H9 (cell line): ENCODE data around the gene SLFN5. TPM values are rescaled to one million over a fixed set of nuclear protein-coding genes. Genes with fewer than 3 reads are reported as not detected.

ENCODE experiments used
- DNase-seq: peaks from one replicate; pipeline ENCODE4 v3.0.0-alpha.2; 2017
- H2AFZ ChIP-seq: one replicate; pipeline ENCODE4 v1.6.1; 2013; ENCODE audit warnings: mild to moderate bottlenecking, low read length, control low read depth, moderate library complexity
- H2AK5ac ChIP-seq: 2 replicates; pipeline ENCODE4 v1.6.1; 2013; ENCODE audit warnings: low read length, control low read depth, mixed read lengths; ENCODE audit not compliant: insufficient read length
- H2BK120ac ChIP-seq: one replicate; pipeline ENCODE4 v1.6.1; 2013; ENCODE audit warnings: low read depth, mild to moderate bottlenecking, low read length, control low read depth, inconsistent platforms; ENCODE audit not compliant: poor library complexity, severe bottlenecking
- H2BK12ac ChIP-seq: 2 replicates; pipeline ENCODE4 v1.6.1; 2013; ENCODE audit warnings: low read length, control low read depth, mixed read lengths, low read depth; ENCODE audit not compliant: insufficient read length
- H2BK15ac ChIP-seq: 2 replicates; pipeline ENCODE4 v1.6.1; 2013; ENCODE audit warnings: low read depth, low read length, control low read depth
- H2BK20ac ChIP-seq: one replicate; pipeline ENCODE4 v1.6.1; 2013; ENCODE audit warnings: low read depth, mild to moderate bottlenecking, low read length, control low read depth, inconsistent platforms; ENCODE audit not compliant: poor library complexity, severe bottlenecking
- H2BK5ac ChIP-seq: 2 replicates; pipeline ENCODE4 v1.6.1; 2013; ENCODE audit warnings: low read length, control low read depth, mixed read lengths; ENCODE audit not compliant: insufficient read length
- H3K14ac ChIP-seq: 2 replicates; pipeline ENCODE4 v1.6.1; 2013; ENCODE audit warnings: low read length, control low read depth; ENCODE audit not compliant: insufficient read depth
- H3K18ac ChIP-seq: 2 replicates; pipeline ENCODE4 v1.6.1; 2013; ENCODE audit warnings: low read depth, mild to moderate bottlenecking, mixed read lengths, low read length, control low read depth; ENCODE audit not compliant: insufficient read length
- H3K23ac ChIP-seq: 2 replicates; pipeline ENCODE4 v1.6.1; 2013; ENCODE audit warnings: low read length, control low read depth, mixed read lengths, low read depth; ENCODE audit not compliant: insufficient read length
- H3K23me2 ChIP-seq: 2 replicates; pipeline ENCODE4 v1.6.1; 2013; ENCODE audit warnings: low read depth, mild to moderate bottlenecking, mixed read lengths, low read length, control low read depth; ENCODE audit not compliant: insufficient read length, poor library complexity, severe bottlenecking
- H3K27ac ChIP-seq: 2 replicates; pipeline ENCODE4 v1.5.1; 2013; ENCODE audit warnings: low read length, control low read depth, mixed read lengths, low read depth; ENCODE audit not compliant: insufficient read length
- H3K27me3 ChIP-seq: 2 replicates; pipeline ENCODE4 v1.6.1; 2013; ENCODE audit warnings: low read length, control low read depth, inconsistent platforms; ENCODE audit not compliant: insufficient read depth
- H3K4ac ChIP-seq: 2 replicates; pipeline ENCODE4 v1.6.1; 2013; ENCODE audit warnings: low read depth, mild to moderate bottlenecking, control low read depth, inconsistent platforms, low read length, moderate library complexity
- H3K4me1 ChIP-seq: 2 replicates; pipeline ENCODE4 v1.6.1; 2013; ENCODE audit warnings: low read length, control low read depth, inconsistent platforms; ENCODE audit not compliant: insufficient read depth
- H3K4me2 ChIP-seq: 2 replicates; pipeline ENCODE4 v1.6.1; 2013; ENCODE audit warnings: low read length, control low read depth, mixed read lengths; ENCODE audit not compliant: insufficient read length, insufficient read depth
- H3K56ac ChIP-seq: 2 replicates; pipeline ENCODE4 v1.6.1; 2013; ENCODE audit warnings: low read depth, mild to moderate bottlenecking, mixed read lengths, low read length, control low read depth; ENCODE audit not compliant: insufficient read length
- H3K79me1 ChIP-seq: 2 replicates; pipeline ENCODE4 v1.6.1; 2013; ENCODE audit warnings: low read depth, mild to moderate bottlenecking, moderate library complexity, low read length, control low read depth, inconsistent platforms; ENCODE audit not compliant: insufficient read depth, poor library complexity, severe bottlenecking
- H3K79me2 ChIP-seq: 2 replicates; pipeline ENCODE4 v1.6.1; 2013; ENCODE audit warnings: low read length, control low read depth, inconsistent platforms; ENCODE audit not compliant: insufficient read depth
- H3K9ac ChIP-seq: 2 replicates; pipeline ENCODE4 v1.6.1; 2013; ENCODE audit warnings: low read length, control low read depth, mixed read lengths; ENCODE audit not compliant: insufficient read length; ENCODE audit errors: extremely low read depth
- H3K9me3 ChIP-seq: one replicate; pipeline ENCODE4 v1.6.1; 2013; ENCODE audit warnings: low read depth, low read length, inconsistent platforms; ENCODE audit not compliant: control insufficient read depth
- H3T11ph ChIP-seq: one replicate; pipeline ENCODE4 v1.6.1; 2013; ENCODE audit warnings: mild to moderate bottlenecking, low read length, control low read depth, inconsistent platforms
- H4K20me1 ChIP-seq: one replicate; pipeline ENCODE4 v1.6.1; 2013; ENCODE audit not compliant: control insufficient read depth, insufficient read length, insufficient read depth
- H4K5ac ChIP-seq: 2 replicates; pipeline ENCODE4 v1.6.1; 2013; ENCODE audit warnings: low read depth, mild to moderate bottlenecking, mixed read lengths, low read length, control low read depth; ENCODE audit not compliant: insufficient read length
- H4K8ac ChIP-seq: replicated peaks from 2 replicates; pipeline ENCODE4 v1.6.1; 2013; ENCODE audit warnings: low read length, control low read depth, mixed read lengths, low read depth; ENCODE audit not compliant: insufficient read length
- H4K91ac ChIP-seq: 2 replicates; pipeline ENCODE4 v1.6.1; 2013; ENCODE audit warnings: low read depth, mild to moderate bottlenecking, moderate library complexity, mixed read lengths, low read length, control low read depth; ENCODE audit not compliant: insufficient read length
- H3K27ac Mint-ChIP-seq, 3 experiments: 2 replicates in 2 of 3; 3 replicates in 1 of 3; pipeline ENCODE4 v1.8.0; 2020 to 2021; ENCODE audit warnings: mixed read lengths in 3 of 3, mild to moderate bottlenecking in 1 of 3, moderate library complexity in 1 of 3
- H3K27me3 Mint-ChIP-seq: 2 replicates; pipeline ENCODE4 v1.8.0; 2021; ENCODE audit warnings: low read depth, mild to moderate bottlenecking, moderate library complexity, mixed read lengths
- H3K36me3 Mint-ChIP-seq, 3 experiments: 2 replicates in 2 of 3; 3 replicates in 1 of 3; pipeline ENCODE4 v1.8.0; 2020 to 2021; ENCODE audit warnings: low read depth in 3 of 3, mixed read lengths in 3 of 3; ENCODE audit not compliant: insufficient read depth in 1 of 3
- H3K4me1 Mint-ChIP-seq, 2 experiments: 2 replicates each; pipeline ENCODE4 v1.8.0; 2020; ENCODE audit warnings: mixed read lengths in 2 of 2
- H3K4me3 Mint-ChIP-seq, 2 experiments: 2 replicates in 1 of 2; 3 replicates in 1 of 2; pipeline ENCODE4 v1.8.0; 2020 to 2021; ENCODE audit warnings: mild to moderate bottlenecking in 2 of 2, mixed read lengths in 2 of 2, moderate library complexity in 1 of 2
- H3K9me3 Mint-ChIP-seq, 2 experiments: 2 replicates in 1 of 2; 3 replicates in 1 of 2; pipeline ENCODE4 v1.8.0; 2020; ENCODE audit warnings: mild to moderate bottlenecking in 2 of 2, mixed read lengths in 2 of 2, moderate library complexity in 1 of 2
- WGBS: extraction: QIAGEN DNeasy Blood & Tissue Kit; methylation state at CpG from one replicate; pipeline ENCODE4 v1.1.7; 2013; ENCODE audit warnings: missing lambda C conversion rate, low lambda C conversion rate, mixed read lengths; ENCODE audit not compliant: insufficient read length; ENCODE audit errors: extremely low coverage; 5-methylcytosine and 5-hydroxymethylcytosine counted together
- total RNA-seq: library from RNA; stranded (reverse); gene quantifications from 2 replicates; pipeline ENCODE4 v1.2.1, GENCODE V29; 2021
- TF ChIP-seq, protein P1 (sequence below): fragments of 200-600 bp; sonication (generic); conservative IDR thresholded peaks from 3 replicates; pipeline ENCODE4 v1.8.0; 2021; ENCODE audit warnings: antibody characterized with exemption, mild to moderate bottlenecking

The SLFN5 gene
- total RNA-seq, 1 experiment from 2014 or later = 2.9 TPM

DNA sequence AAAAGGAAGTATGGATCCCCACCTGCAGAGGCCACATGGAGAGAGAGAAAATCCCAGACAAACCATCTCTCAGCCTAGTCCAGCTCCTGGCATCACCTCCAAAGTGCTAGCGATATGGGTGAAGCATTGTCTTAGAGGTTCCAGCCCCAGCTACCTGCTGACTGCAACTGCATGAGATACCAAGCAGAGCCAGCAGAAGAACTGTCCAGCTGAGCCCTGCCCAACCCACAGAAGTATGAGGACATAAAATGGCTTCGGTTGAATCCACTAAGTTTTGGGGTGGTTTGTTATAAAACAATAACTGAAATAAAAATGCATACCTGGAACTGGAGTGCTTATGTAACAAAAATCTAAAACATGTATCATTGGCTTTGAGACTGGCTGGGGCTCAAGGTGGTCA, 20.4 kb upstream of the SLFN5 start:
- H3K9me3 Mint-ChIP-seq = peaks cover 4 to 9% of the 10 kb centered on the region in 2 experiments; a peak in 3 of 5 replicates
- H3K9ac ChIP-seq = no peak overlapping the region
- H2BK15ac ChIP-seq = no peak overlapping the region
- H2BK12ac ChIP-seq = no peak overlapping the region
- no peak overlapping the region for H3K14ac ChIP-seq
- no CpG with 5 or more reads among the region's 2 CpGs for WGBS
- H3K4me3 Mint-ChIP-seq = no peak overlapping the region
- peaks cover 3% of the 10 kb centered on the region; the same call in 1 of the 2 replicates for H3K27me3 Mint-ChIP-seq
- H3K4me1 ChIP-seq = no peaks in the 10 kb centered on the region
- TF ChIP-seq, protein P1, sequence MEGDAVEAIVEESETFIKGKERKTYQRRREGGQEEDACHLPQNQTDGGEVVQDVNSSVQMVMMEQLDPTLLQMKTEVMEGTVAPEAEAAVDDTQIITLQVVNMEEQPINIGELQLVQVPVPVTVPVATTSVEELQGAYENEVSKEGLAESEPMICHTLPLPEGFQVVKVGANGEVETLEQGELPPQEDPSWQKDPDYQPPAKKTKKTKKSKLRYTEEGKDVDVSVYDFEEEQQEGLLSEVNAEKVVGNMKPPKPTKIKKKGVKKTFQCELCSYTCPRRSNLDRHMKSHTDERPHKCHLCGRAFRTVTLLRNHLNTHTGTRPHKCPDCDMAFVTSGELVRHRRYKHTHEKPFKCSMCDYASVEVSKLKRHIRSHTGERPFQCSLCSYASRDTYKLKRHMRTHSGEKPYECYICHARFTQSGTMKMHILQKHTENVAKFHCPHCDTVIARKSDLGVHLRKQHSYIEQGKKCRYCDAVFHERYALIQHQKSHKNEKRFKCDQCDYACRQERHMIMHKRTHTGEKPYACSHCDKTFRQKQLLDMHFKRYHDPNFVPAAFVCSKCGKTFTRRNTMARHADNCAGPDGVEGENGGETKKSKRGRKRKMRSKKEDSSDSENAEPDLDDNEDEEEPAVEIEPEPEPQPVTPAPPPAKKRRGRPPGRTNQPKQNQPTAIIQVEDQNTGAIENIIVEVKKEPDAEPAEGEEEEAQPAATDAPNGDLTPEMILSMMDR = no peak
- H3K4me2 ChIP-seq = no peak overlapping the region
- H3K79me1 ChIP-seq = no peaks in the 10 kb centered on the region
- no peaks in the 10 kb centered on the region for H3K9me3 ChIP-seq
- no peak overlapping the region for H2AFZ ChIP-seq
- no peaks in the 10 kb centered on the region for H3K4me1 Mint-ChIP-seq
- H2BK120ac ChIP-seq = no peak overlapping the region
- no peak overlapping the region for H2AK5ac ChIP-seq
- H3K4ac ChIP-seq = no peak overlapping the region
- H4K91ac ChIP-seq = no peak overlapping the region
- H3K79me2 ChIP-seq = no peaks in the 10 kb centered on the region
- H3K23ac ChIP-seq = no peak overlapping the region
- H3T11ph ChIP-seq = no peak overlapping the region
- H4K8ac ChIP-seq = no peak overlapping the region
- no peak overlapping the region for H3K56ac ChIP-seq
- no peaks in the 10 kb centered on the region for H3K36me3 Mint-ChIP-seq
- H2BK5ac ChIP-seq = no peak overlapping the region
- no peak overlapping the region for H2BK20ac ChIP-seq
- H3K27me3 ChIP-seq = no peaks in the 10 kb centered on the region
- no peaks in the 10 kb centered on the region for H3K23me2 ChIP-seq
- no peak overlapping the region for H3K18ac ChIP-seq
- no peaks in the 10 kb centered on the region for H4K20me1 ChIP-seq
- no peak for DNase-seq
- H4K5ac ChIP-seq = no peak overlapping the region
- H3K27ac ChIP-seq = no peak overlapping the region
- H3K27ac Mint-ChIP-seq = no peak overlapping the region
